IMR-90 (cell line): ENCODE measurements around the gene PTPN4.

Experiments used
- BHLHE40 ChIP-seq: fragments of 150-350 bp; IDR thresholded peaks from 2 replicates; pipeline ENCODE4 v1.6.1; 2016; ENCODE audit warnings: mild to moderate bottlenecking, low read depth, low read length
- CEBPB ChIP-seq: IDR thresholded peaks from 2 replicates; pipeline ENCODE4 v1.6.1; 2012; ENCODE audit warnings: low read depth, low read length, improper control_type of control experiment
- CHD1 ChIP-seq: IDR thresholded peaks from 2 replicates; pipeline ENCODE4 v1.6.1; 2012; ENCODE audit warnings: low read depth, low read length, improper control_type of control experiment
- CTCF ChIP-seq: conservative IDR thresholded peaks from 2 replicates; pipeline ENCODE4 v1.5.1; 2012; ENCODE audit warnings: mild to moderate bottlenecking, low read depth, low read length, improper control_type of control experiment
- FOS ChIP-seq: fragments of 150-350 bp; IDR thresholded peaks from 2 replicates; pipeline ENCODE4 v1.6.1; 2016; ENCODE audit warnings: low read depth, low read length
- MAFK ChIP-seq: IDR thresholded peaks from 2 replicates; pipeline ENCODE4 v1.6.1; 2012; ENCODE audit warnings: low read depth, low read length, improper control_type of control experiment
- MAZ ChIP-seq: IDR thresholded peaks from 2 replicates; pipeline ENCODE4 v1.6.1; 2012; ENCODE audit warnings: low read depth, mild to moderate bottlenecking, low read length, improper control_type of control experiment, moderate library complexity, borderline replicate concordance
- MXI1 ChIP-seq: IDR thresholded peaks from 2 replicates; pipeline ENCODE4 v1.6.1; 2012; ENCODE audit warnings: low read depth, mild to moderate bottlenecking, low read length, moderate library complexity, borderline replicate concordance
- POLR2A ChIP-seq: IDR thresholded peaks from 2 replicates; pipeline ENCODE4 v1.6.1; 2012; ENCODE audit warnings: mild to moderate bottlenecking, low read depth, low read length
- RAD21 ChIP-seq: IDR thresholded peaks from 2 replicates; pipeline ENCODE4 v1.6.1; 2012; ENCODE audit warnings: low read length, improper control_type of control experiment
- RCOR1 ChIP-seq: IDR thresholded peaks from 2 replicates; pipeline ENCODE4 v1.6.1; 2012; ENCODE audit warnings: mild to moderate bottlenecking, low read length, improper control_type of control experiment; ENCODE audit not compliant: insufficient replicate concordance
- RFX5 ChIP-seq: IDR thresholded peaks from 2 replicates; pipeline ENCODE4 v1.8.0; 2012; ENCODE audit warnings: low read depth, mild to moderate bottlenecking, low read length, moderate library complexity
- SMC3 ChIP-seq: fragments of 150-350 bp; IDR thresholded peaks from 2 replicates; pipeline ENCODE4 v1.6.1; 2016; ENCODE audit warnings: low read depth, mild to moderate bottlenecking, antibody characterized with exemption, low read length, moderate library complexity
- USF2 ChIP-seq: fragments of 150-350 bp; IDR thresholded peaks from 2 replicates; pipeline ENCODE4 v1.6.1; 2017; ENCODE audit warnings: mild to moderate bottlenecking, antibody characterized with exemption, low read length, low read depth

GRCh38 chr2:119800376-119800902, 40.7 kb downstream of the PTPN4 start:
- TF ChIP-seq POLR2A = no peak
- TF ChIP-seq CTCF = no peak
- TF ChIP-seq RAD21 = no peak
- no peak for TF ChIP-seq BHLHE40
- TF ChIP-seq CEBPB = no peak
- peak; percentile 58 for TF ChIP-seq MAFK
- TF ChIP-seq USF2 = no peak
- TF ChIP-seq MAZ = no peak
- TF ChIP-seq FOS = no peak
- no peak for TF ChIP-seq RFX5
- no peak for TF ChIP-seq SMC3
- no peak for TF ChIP-seq RCOR1
- TF ChIP-seq CHD1 = no peak
- TF ChIP-seq MXI1 = no peak
